Osteocyte (in vitro differentiated cells): ENCODE results near the gene CDK2AP2. TPM values are rescaled to one million over a fixed set of nuclear protein-coding genes. Genes with fewer than 3 reads are reported as not detected.

ENCODE experiments used
- DNase-seq: peaks from one replicate; pipeline ENCODE4 v3.0.0; 2021; ENCODE audit warnings: mixed read lengths; ENCODE audit not compliant: unreplicated experiment; ENCODE audit errors: extremely low spot score
- H3K27ac Mint-ChIP-seq: one replicate; pipeline ENCODE4 v1.8.0; 2021; ENCODE audit warnings: mild to moderate bottlenecking, mixed read lengths; ENCODE audit not compliant: unreplicated experiment
- H3K27me3 Mint-ChIP-seq: one replicate; pipeline ENCODE4 v1.8.0; 2021; ENCODE audit warnings: mixed read lengths; ENCODE audit not compliant: unreplicated experiment
- H3K36me3 Mint-ChIP-seq: one replicate; pipeline ENCODE4 v1.8.0; 2021; ENCODE audit warnings: mixed read lengths; ENCODE audit not compliant: unreplicated experiment
- H3K4me1 Mint-ChIP-seq: one replicate; pipeline ENCODE4 v1.8.0; 2021; ENCODE audit warnings: mixed read lengths; ENCODE audit not compliant: unreplicated experiment
- H3K4me3 Mint-ChIP-seq: one replicate; pipeline ENCODE4 v1.8.0; 2021; ENCODE audit warnings: mild to moderate bottlenecking, moderate library complexity, mixed read lengths; ENCODE audit not compliant: unreplicated experiment
- H3K9me3 Mint-ChIP-seq: one replicate; pipeline ENCODE4 v1.8.0; 2021; ENCODE audit warnings: mixed read lengths; ENCODE audit not compliant: unreplicated experiment
- total RNA-seq: library from RNA; stranded (reverse); gene quantifications from 2 replicates; pipeline ENCODE4 v1.2.1, GENCODE V29; 2021
- TF ChIP-seq, protein P1 (sequence below): fragments of 200-600 bp; sonication (generic); IDR thresholded peaks from 2 replicates; pipeline ENCODE4 v1.5.0; 2021; ENCODE audit warnings: antibody characterized with exemption, mild to moderate bottlenecking, moderate library complexity

The CDK2AP2 gene
- total RNA-seq, 1 donor from 2014 or later: 37.4 TPM

DNA sequence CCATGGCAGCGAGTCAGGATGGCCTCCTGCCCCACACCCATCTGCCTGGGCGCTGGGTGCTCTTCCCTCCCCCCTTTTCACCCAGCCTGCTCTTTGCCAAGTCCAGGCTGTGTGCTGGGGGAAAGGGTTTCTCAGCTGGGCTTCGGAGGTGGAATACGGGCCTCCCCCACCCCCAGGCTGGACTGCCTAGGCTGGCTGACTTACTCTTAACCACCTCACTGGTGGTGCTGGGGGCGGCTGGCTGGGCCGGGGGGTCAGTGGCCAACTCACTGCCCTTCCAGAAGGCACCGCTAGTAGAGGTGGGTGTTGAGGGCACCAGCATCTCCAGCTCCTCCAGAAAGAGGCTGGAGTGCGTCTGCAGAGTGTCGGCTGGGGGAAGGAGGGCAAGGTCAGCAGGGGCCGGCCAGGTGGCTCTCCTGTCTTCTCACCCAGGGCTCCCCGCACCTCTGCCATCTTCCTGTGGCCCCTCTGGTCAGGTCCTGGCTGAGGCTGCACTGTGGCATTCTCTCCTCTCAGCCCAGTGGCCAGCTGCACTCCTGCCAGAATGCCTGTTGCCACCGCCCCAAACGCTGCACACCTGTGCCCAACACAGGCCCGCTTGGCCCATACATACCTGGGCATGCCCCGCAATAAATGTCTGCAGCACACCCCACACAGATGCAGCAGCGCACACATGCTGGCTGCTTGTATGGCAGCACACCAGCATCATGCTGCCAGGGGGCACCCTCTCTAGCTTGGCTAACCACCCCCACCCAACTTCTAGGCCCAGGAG is 12.5 kb downstream of the CDK2AP2 start:
- TF ChIP-seq, protein P1, sequence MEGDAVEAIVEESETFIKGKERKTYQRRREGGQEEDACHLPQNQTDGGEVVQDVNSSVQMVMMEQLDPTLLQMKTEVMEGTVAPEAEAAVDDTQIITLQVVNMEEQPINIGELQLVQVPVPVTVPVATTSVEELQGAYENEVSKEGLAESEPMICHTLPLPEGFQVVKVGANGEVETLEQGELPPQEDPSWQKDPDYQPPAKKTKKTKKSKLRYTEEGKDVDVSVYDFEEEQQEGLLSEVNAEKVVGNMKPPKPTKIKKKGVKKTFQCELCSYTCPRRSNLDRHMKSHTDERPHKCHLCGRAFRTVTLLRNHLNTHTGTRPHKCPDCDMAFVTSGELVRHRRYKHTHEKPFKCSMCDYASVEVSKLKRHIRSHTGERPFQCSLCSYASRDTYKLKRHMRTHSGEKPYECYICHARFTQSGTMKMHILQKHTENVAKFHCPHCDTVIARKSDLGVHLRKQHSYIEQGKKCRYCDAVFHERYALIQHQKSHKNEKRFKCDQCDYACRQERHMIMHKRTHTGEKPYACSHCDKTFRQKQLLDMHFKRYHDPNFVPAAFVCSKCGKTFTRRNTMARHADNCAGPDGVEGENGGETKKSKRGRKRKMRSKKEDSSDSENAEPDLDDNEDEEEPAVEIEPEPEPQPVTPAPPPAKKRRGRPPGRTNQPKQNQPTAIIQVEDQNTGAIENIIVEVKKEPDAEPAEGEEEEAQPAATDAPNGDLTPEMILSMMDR: no peak
- H3K36me3 Mint-ChIP-seq: peaks cover 7% of the 10 kb centered on the region
- DNase-seq: no peak
- H3K4me1 Mint-ChIP-seq: no peaks in the 10 kb centered on the region
- no peak overlapping the region for H3K27ac Mint-ChIP-seq
- H3K9me3 Mint-ChIP-seq: no peaks in the 10 kb centered on the region
- no peak overlapping the region for H3K4me3 Mint-ChIP-seq
- no peaks in the 10 kb centered on the region for H3K27me3 Mint-ChIP-seq

DNA sequence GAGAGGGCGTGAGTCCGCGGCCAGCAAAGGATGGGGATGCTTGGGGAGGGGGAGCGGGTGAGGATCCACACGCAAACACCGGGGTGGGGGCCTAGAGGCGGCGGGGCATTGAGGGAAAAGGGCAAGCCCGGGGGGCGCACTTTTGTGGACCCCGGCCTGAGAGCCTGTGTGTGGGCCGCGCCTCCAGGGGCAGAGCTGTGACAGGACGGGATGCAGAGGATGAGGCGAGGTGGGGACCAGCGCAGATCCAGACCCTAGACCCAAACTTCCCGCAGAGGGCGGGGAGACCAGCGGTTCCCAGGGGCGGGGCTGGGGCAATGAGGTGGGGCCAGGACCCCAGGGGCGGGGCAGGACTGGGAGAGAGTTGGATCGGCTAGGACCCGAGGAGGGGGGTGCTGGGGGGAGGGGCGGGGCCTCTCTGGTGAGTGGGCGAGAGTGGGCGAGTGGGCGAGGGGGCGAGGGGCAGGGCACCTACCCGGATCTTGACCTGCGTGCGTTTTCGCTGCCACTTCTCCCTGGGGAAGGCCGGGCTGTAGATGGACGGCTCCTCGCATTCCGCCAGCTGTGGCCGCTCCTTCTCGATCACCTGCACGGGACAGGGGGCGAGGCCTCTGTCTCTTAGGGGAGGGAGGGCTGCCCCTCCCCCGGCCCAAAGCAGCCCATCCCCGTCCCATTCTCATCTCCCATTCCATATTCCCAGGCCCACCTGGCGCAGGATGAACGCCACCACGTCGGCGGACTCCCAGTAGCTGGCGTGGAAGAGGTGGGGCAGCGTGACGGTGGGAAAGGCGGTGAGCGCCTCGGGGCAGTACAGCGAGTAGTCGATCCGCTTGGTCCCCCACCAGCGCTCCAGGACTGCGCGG is 13.4 kb downstream of the CDK2AP2 start:
- H3K9me3 Mint-ChIP-seq: no peaks in the 10 kb centered on the region
- H3K4me1 Mint-ChIP-seq: no peaks in the 10 kb centered on the region
- DNase-seq: no peak
- H3K4me3 Mint-ChIP-seq: no peak overlapping the region
- no peak overlapping the region for H3K27ac Mint-ChIP-seq
- H3K27me3 Mint-ChIP-seq: no peaks in the 10 kb centered on the region
- TF ChIP-seq, protein P1: no peak
- peaks cover 14% of the 10 kb centered on the region for H3K36me3 Mint-ChIP-seq

DNA sequence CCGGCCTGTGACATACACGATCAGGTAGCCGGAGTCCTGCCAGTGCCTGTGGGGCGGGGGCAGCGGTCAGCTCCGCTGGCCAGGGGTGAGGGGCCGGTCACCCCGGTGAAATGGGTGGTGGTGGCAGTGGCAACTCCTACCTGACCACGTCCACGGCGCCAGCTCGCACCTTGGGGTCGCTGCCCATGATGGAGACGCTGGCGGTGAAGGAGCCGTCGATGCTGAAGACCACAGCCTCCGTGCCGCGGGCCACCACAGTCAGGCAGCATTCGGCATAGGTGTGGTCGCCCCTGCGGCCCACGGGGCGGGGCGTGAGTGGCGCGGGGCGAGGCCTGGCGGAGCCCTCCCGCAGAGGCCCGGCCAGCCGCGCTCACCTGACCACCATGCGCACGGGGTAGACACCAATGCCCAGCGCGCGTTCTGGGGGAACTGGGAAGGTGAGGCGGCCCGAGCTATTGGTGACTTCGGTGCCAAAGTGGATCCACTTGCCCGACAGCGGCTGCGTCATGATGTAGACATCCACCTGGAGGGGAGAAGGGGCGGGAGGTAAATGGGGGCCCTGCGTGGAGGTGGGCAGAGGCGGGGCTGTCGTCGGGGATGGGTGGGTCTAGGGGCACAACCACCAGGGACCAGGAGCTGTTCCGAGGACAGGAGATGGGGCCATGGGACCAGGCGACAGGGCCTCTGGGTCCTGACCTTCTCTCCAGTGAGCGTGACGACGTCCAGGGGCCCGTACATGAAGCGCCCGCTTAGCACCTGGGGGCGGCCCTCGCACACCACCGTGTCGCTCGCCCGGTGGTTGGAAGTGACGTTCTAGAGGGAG is 14.2 kb downstream of the CDK2AP2 start:
- peaks cover 14% of the 10 kb centered on the region for H3K36me3 Mint-ChIP-seq
- H3K4me3 Mint-ChIP-seq: no peak overlapping the region
- no peaks in the 10 kb centered on the region for H3K4me1 Mint-ChIP-seq
- no peaks in the 10 kb centered on the region for H3K27me3 Mint-ChIP-seq
- no peak for DNase-seq
- no peaks in the 10 kb centered on the region for H3K9me3 Mint-ChIP-seq
- TF ChIP-seq, protein P1: no peak
- H3K27ac Mint-ChIP-seq: no peak overlapping the region

DNA sequence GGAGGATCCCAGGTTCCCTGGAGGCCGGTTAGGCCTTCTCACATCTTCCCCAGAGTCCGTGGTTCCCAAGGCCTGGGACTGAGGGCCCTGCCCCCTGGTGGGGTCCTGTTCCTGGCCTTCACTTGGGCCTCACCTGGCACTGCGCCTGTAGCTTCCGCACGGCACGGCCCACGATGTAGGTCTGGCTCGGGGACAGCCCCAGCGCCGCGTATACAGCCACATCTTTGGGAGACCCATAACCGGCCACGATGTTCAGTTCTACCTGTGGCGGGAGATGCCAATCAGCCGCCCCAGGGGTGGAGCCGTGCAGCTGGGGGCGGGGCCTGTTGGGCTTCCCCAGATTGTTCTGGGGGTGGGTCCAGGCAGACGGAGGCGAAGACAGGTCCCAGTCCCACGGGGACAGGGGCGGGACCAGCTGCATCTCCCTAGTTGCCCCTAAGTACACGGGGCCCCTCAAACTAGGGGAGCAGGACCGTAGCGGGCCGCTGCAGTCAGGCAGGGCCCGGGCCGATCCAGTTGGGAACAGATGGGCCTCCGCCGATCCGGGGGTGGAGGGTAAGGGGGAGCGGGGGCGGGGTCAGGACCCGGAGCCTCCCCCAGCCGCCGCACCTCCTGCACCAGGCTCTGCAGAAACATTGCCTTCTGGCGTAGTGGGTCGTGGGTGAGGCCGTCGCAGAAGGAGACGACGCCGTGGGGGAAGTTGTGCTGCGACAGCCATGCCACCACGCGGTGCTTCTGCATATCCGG is 15.0 kb downstream of the CDK2AP2 start:
- H3K27ac Mint-ChIP-seq: no peak overlapping the region
- H3K9me3 Mint-ChIP-seq: no peaks in the 10 kb centered on the region
- no peak for DNase-seq
- H3K36me3 Mint-ChIP-seq: peaks cover 17% of the 10 kb centered on the region
- H3K27me3 Mint-ChIP-seq: no peaks in the 10 kb centered on the region
- no peak overlapping the region for H3K4me3 Mint-ChIP-seq
- no peaks in the 10 kb centered on the region for H3K4me1 Mint-ChIP-seq
- TF ChIP-seq, protein P1: no peak
